ENCODE data around the gene KRT33A.

The KRT33A gene

DNA sequence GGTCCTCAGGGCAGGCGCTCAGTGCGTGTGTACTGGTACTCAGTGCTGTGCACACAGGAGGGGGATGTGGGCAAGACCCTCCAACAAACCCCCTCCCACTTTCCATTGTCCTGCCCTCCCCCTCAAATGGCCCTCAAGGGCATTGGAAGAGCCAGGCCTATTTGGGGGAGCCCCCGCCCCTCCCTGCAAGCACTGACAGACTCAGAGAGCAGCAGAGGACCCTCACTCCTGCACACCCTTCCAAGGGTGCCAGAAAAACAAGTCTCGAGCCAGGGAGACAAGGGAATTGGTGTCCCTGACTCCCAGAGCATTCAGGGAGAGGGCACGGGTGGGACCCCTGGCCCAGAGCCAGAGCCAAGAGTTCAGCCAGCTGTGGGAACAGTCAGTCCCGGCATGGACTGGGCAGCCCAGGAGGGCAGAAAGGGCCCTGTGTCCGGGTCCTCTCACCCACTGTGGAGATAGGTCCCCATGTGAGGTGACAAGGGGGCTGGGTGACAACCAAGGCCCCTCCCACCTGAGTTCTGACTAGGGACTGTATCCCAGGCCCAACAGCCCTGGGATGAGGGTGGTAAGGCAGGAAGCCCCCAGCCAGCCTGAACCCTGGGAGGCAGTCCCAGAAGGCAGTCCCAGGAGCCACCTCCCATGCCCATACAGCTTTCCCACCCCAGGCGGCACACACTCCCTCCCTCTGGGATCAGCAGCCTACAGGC, 23.1 kb downstream of the KRT33A start:
- DNase-seq = no peak

DNA sequence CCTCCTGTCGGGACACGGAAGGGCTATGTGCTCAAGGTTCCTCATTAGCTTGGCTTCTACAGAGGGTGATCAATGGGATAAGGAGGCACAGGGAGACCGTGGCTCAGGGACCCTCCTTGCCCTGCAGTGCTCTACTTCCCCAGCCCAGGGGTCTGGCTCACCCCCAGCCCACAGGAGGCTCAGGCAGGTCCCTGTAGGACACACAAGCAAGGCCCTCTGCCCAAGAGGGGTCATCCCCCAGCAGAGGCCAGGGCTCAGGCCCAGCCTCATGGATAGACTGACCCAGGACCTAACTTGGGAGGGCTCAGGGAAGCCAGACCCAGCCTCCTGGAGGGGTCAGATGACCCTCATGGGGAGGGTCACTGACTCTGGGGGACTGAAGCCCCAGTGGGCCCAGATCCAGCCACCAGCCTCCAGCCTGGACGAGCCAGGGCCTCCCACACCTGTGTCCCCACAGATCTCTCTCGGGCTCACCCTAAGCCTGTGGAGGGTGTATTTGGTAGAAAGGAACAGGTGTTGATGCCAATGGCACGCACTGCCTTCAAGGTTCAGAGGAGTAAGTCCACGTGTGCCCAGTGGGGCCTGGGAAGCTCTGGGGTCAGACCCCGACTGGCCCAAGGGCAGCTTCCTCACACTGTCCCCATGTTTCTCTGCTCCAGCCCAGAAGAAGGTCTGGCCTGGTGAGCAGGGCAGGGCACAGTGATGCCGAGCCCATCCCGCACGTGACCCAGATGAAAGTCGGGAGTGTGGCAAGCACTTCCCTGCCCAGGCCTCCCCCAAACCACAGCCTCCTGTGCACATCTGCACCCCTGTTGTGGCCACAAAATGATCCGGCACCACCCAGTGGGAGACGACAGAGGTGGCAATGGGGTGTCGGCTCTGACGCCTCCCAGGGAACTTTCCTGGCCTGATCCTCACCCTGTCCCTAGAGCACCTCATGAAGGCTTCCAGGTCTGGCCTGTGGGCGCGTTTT, 24.2 kb downstream of the KRT33A start:
- DNase-seq = peak; percentile 30

DNA sequence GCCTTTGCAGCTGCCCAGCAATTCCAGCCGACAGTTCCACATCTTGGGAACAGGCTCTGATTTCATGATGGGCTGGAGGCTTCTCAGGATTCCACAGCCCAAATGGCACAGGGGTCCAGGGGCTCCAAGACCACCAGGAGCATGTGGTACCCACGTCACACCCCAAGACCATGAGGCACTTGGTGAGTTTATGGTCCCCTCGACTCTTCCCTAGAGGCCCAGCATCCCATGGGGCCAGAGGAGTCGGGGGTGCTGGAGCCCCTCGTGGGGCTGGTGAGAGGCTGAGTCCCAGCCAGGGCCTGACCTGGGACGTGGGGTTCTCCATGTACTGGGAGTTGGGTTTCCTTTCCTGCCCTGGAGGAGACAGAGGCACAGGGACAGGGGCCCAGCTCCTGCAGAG, 25.0 kb downstream of the KRT33A start:
- no peak for DNase-seq

DNA sequence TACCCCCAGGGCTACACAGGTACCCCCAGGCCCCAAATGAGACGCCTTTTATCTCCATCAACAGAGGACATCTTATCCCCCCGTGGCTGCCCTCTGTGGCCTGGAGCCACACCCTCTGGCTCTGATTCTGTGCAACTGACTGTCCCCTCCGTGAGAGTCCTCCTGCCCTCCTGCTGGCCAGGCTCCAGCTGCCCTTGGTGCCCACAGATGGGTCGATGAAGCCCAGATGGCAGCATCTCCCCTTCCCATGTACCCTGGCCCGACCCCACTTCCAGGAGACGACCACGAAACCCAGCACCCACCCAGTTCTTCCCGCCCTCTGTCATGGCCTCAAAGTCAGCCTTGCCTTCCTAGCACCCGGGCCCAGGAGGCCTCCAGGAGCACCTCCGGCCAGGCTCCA, 25.5 kb downstream of the KRT33A start:
- no peak for DNase-seq

DNA sequence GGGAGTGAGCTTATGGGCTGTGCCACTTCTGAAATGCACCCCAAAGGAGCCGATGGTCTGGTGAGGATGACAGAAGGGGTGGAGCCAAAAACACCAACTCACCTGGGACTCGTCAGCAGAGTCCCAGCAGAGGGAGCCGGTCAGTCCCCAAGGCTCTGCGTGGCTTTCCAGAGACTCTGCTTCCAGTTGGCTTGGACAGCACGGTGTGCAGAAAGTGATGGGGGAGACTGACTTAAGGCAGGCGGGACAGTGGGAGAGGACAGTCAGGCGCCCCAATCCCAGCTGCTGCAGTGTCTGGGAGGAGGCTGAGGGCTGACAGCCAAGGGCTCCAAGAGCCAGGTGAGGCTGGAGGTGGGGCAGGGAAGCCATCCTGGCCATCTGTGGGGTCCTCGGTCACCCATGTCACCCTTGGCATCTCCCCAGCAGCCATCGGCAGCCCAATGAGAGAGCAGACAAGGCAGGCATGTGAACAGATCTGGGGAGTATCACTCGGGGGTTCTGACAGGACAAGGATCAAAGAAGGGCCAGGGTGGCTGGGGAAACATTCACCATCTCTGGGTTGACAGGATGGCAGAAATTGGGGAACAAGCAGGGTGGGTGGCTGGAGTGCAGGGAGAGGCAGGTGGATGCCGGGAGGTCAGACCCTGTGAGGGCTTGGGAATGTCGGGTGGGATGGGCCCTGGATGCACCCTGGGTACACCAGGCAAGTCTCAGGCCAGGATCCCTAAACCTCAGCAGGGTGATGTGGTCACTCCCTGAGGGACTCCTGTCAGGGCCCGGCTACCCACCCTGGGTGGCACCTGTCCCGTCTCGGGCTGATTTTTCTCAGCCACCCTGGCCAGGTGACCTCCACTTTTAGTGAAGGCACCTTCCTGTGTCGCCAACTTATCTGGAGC, 26.2 kb downstream of the KRT33A start:
- DNase-seq = no peak

DNA sequence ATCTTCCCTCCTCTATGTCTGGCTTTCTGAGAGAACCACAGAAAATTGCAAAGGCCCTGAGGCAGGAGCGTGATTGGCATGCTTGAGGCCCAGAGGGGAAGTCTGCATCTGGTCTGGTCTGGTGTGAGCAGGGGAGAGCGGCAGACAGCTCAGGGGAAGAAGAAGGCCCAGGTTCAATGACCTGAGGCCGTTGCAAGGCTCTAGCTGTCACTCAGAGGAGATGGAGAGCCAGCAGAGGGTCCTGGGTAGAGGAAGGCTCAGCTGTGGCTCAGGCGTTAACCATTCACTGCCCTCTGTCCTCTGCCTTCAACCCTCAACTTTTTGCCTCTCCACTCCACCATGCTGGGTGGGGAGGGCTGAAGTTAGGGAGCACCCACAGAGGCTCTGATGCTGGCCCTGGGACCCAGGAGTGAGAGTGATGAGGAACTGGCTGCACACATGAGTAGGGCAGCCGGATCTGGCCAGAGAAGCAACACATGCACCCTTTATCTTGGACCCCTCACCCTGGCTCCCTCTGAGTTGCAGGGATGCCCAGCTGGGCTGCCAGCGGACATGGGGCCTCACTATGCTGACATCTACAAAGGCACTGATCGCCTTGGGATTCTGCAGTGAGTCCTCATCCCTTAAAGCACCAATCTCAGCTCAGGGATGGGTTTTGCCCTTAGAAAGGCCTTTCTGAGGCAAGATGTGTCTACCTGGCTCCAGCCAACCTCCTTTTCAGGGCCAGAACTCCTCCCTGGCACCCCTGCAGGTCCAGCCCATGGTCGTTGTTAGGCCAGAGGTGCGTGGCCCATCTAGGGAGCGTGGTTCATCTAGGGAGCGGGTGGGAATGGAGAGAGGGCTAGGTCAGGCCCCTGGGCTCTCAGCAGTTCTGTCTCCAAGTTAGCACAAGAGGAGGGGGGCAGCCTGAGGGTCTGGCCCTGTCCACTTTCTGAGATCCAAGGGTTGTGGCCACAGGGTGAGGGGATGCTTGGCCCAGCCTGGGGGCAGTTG, 27.4 kb downstream of the KRT33A start:
- no peak for DNase-seq

DNA sequence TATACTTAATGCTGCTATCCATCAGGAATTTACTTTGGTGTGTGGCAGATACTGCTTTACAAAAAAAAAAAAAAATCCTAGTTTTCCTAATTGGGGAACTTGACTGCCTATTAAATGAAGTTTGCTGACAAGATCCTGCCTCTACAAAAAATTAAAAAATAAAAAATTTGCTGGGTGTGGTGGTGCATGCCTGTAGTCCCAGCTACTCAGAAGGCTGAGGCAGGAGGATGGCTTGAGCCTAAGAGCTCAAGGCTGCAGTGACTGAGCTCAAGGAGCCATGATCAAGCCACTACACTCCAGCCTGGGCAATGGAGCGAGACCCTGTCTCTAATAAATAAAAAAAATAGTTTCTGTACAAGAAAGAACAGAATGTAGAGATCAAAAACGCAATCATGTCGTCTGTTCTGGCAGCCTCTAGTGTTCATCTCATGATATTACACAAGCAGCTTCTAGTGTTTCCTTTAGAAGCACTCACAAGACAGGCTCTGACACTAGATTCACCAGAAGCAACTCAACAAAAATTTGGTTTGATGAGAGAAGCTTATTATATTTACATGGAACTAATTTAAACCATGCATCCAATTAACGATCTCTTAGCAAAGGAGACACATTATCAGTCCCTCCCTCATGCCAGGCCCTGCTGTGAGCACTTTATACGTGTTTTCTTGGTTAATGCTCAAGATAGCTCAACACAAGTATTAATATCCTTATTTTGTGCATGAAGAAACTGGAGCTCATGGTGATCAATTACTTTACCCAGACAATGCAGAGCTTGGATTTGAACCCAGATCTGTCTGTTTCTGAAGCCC, 28.3 kb downstream of the KRT33A start:
- DNase-seq = no peak

DNA sequence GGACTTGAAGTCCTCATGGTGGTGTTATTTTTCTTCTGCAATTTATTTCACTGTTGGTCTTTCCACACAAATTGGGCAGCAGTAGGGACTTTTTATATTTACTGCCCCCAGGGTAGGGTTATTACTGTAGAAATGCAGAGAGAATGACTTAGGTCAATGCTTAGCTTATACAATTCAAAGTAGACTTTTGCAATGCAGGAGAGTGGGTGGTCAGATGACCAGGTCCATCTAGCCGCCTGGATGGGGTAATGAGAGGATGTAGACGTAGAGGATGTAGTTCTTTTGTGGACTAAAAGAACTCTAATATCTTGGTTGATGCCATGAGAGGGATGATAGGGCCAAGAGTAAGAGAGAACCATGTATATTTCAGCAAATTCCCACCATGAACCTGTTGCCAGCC, 32.4 kb downstream of the KRT33A start:
- no peak for DNase-seq

DNA sequence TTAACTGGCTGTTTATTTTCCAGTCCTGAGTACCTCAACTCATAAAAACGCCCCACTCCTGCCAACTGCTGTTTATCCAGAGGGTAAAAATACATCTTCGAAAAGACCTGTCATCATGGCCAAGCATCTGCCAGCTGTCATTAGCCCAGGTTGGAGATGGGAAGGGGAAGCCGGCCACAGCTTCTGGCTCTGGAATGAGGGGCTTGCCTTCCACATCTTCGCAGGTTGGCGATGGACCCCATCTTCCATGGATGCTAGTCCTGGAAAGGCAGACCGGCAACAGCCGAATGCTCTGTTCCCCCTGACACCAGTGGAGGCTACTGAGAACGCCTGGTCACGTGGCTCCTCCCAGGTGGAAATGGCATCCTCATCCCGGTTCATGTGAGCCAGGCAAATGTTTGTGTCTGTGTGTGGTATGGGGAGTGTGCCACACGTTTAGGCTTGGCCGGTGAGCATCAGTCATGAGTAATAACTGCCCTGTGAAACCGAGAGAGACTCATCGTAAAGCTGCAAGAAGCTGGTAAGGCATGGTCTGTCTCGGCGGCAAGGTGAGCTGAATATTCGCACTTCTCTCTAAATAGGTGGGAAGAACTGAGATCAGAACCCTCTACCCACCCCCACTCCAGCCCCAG, 34.7 kb downstream of the KRT33A start:
- DNase-seq = no peak

DNA sequence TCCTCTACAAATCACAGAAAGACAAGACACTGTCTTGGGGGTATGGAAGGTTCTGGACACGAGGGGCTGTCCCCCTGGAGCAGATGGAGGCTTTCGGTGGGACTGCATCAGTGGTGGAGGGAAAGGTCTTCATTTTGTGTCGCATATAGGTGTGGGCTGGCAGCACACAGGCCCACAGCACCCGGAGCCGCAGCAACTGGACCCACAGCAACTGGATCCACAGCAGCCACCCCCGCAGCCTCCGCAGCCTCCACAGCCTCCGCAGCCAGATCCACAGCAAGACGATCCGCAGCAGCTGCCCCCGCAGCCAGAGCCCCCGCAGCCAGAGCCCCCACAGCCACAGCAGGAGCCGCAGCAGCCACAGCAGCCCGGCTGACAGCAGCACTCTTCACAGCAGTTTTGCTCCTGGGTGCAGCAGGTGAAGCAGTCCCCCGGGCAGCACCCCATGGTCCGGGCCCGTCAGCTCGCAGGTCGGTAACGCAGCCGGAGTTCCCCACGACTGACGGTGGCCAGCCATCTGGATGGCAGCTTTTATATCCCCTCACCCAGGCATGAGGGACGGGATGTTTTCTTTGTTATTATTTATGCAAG, 35.3 kb downstream of the KRT33A start, which contains the start of gene KRTAP17-1:
Gene KRTAP17-1, minus strand, starts transcription at position 507 of the 591 bp plus-strand sequence. Its CDS starts 60 bp downstream, at position 447.
- no peak for DNase-seq

DNA sequence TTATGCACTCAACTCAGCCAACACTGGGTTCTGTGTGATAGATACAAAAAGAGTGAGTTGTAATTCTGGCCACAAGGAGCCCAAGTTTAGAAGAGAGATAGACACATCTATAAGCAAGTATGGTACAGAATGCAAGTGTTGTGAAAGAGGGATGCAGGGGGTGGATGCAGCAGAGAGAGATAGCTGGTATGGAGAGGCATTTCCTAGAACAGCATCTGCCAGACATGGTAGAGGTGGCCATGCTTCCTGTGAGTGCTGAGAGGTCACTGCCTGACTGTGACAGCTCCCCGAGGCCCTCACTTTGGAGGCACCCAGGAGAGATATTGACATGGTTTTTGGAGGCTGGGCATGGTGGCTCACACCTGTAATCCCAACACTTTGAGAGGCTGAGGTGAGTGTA, 39.5 kb downstream of the KRT33A start:
- no peak for DNase-seq

DNA sequence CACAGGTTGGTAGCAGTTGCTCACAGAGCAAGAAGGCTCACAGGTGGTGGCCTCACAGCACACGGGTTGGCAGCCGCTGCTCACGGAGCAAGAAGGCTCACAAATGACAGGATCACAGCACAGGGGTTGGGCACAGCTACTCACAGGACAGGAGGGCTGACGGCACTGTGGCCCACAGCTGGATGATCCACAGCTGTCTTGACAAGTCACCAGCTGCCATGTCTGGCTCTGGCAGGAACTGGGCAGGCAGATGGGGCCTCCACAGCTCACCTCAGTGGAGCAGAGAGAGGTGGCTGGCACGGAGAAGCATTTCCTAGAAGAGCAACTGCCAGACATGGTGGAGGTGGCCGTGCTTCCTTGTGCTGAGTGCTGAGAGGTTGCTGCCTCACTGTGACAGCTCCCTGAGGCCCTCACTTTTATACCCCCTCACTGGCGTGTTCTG, 41.7 kb downstream of the KRT33A start, which contains the start of gene KRTAP16-1:
Gene KRTAP16-1, minus strand, starts transcription at position 392 of the 442 bp plus-strand sequence. Its CDS starts 56 bp downstream, at position 336.
- peak; percentile 56 for DNase-seq

DNA sequence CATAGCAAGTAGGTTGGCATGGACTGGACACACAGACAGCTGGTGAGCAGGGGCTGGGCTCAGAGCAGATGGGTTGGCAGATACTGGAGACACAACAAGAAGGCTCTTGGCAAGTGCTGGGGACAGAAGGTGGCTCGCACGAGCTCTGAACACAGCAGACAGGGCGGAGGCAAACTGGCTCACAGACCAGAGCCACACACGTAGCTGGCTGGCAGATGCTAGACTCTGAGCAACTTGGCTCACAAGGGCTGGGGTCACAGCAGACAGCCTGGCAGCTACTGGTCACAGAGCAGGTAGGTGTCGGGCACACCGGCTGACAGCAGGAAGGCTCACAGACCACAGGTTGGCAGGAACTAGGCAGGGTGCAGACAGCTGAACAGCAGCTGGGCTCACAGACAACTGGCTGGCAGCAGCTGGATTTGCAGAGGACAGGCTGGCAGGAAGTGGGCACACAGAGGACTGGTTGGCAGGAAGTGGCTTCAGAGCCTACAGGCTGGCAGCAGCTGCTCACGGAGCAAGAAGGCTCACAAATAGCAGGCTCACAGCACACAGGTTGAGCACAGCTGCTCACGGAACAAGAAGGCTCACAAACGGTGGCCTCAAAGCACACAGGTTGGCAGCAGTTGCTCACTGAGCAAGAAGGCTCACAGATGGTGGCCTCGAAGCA, 42.2 kb downstream of the KRT33A start:
- peak; percentile 77 for DNase-seq

DNA sequence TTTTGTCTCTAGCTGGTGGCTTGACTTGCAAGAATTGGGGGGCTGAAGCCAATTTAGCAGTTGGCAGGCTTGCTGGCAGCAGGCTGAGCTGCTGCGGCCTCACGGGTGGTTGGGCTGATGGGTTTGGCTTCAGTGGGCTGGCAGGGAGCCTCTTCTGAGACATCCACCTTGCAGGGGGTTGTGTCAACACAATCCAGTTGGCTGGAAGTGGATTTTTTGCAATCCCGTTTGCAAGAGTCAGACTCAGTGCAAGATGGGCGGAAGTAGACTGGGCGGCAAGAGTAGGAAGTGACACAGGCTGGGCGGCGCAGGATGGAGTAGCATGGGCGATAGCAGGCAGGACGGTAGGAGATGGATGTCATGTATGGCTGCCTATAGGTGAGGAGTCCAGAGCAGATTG, 43.0 kb downstream of the KRT33A start:
- no peak for DNase-seq

DNA sequence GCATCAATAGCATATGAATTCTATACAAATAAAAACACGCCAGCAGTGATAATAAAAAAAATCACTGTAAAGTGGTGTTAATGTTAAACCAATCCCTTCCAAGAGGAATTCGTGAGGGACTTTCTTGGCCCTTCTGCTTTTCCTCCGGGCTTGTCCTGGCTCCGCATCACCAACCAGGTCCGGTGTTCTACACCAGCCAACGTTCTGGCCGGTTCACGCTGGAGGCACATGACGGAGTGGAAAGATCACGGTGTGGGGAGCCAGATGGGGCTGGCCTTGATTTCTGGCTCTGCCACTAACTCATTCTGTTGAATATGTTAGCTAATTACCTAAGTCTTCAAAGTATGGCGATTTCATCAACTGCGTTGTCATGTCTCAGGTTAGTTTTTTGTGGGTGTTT, 46.5 kb downstream of the KRT33A start:
- DNase-seq = no peak

DNA sequence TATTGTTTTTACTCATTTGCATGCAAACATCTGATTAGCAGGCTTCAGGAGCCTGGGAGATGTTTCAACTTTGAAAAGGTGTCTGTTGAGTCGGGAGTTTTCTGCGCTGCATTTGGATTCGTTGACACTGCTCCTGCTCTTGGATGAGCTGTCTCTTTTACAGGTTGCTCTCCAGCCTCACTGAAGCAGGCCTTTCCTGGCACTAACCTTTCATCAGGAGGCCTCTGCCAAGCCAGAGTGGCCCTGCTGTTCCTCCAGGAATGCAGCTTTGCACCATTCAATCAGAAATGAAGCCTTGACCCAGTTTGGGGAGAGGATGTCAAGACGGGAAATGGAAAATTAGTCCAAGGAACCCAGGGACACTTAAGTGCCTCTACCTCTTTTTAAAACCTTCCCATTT, 47.6 kb downstream of the KRT33A start:
- DNase-seq = no peak

DNA sequence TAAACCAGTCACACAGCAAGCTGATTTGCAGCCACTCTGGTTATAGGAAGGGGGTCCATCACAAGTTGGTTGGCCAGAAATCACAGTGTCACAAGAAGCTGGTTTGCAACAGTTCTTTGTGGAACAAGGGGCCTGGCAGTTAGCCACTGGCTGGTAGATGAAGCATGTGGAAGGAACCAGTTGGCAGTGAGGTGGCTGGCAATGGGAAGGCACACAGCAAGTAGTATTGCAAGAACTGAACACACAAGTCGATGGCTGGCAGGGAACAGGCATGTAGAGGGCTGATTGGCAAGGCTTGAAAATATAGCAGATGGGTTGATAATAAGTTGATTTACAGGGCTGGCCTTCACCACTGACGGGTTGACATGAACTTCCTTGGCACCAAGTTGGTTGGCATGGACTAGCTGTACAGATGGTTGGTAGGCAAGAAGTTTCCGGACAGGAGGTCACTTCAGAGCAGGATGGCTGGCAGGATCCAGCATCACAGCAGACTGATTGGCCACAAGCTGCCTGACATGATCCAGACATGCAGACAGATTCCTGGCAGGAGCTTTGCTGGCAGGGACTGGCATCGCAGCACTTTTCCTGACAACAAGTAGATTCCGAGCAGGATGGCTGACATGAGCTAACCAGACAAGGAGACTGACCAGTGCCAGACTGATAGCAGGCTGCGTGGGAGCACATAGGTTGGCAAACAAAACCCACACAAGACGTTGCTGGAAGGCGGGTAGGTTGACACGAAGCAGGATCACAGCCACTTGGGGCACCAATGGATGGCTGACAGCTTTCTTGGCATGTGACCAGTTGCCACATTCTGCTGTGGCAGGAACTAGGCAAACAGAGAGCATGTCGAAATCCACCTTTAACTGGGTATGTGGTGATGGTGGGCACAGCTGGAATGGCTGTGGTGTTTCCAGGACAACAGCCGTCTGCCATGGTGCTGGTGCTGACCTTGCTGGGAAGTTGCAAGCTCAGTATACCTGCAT, 48.4 kb downstream of the KRT33A start, which contains the start of gene KRTAP29-1:
Gene KRTAP29-1, minus strand, starts transcription at position 936 of the 986 bp plus-strand sequence. Its CDS starts 0 bp downstream, at position 936.
- no peak for DNase-seq

Data from activated CD4-positive, alpha-beta T cell treated with anti-CD3 and anti-CD28 coated beads, Interleukin-2, amount 50 U/mL, for 1 hour (primary cell).